BJ (cell line): Measurements from ENCODE around the gene FHL5. TPM values are rescaled to one million over a fixed set of nuclear protein-coding genes. Genes with fewer than 3 reads are reported as not detected.

Experiments
- CTCF ChIA-PET: fragments of 350-600 bp; formaldehyde crosslinking; extraction: SDS; loops from one replicate; lab custom pipeline; 2021; ENCODE audit warnings: antibody characterized with exemption, inconsistent platforms; lab: Yijun Ruan, JAX
- POLR2A ChIA-PET: fragments of 300-600 bp; sonication (Branson Sonifier 250); formaldehyde crosslinking; extraction: SDS; loops from one replicate; lab custom pipeline; 2021; ENCODE audit warnings: antibody characterized with exemption; lab: Charles Lee
- DNase-seq: peaks from one replicate; pipeline ENCODE4 v3.0.0-alpha.2; 2011; ENCODE audit warnings: low read depth
- H3K27me3 ChIP-seq: 2 replicates; pipeline ENCODE4 v1.6.0; 2011; ENCODE audit warnings: low read length; ENCODE audit not compliant: control insufficient read depth, insufficient read depth
- H3K36me3 ChIP-seq: 2 replicates; pipeline ENCODE4 v1.5.1; 2011; ENCODE audit warnings: low read length; ENCODE audit not compliant: control insufficient read depth, insufficient read depth
- H3K4me3 ChIP-seq: 2 replicates; pipeline ENCODE4 v1.5.1; 2011; ENCODE audit warnings: low read depth, mild to moderate bottlenecking, control low read depth, low read length
- CTCF ChIP-seq: IDR thresholded peaks from 2 replicates; pipeline ENCODE4 v1.5.1; 2011; ENCODE audit warnings: low read depth, mild to moderate bottlenecking, control low read depth, inconsistent platforms, low read length, moderate library complexity; ENCODE audit not compliant: insufficient read depth
- polyA plus RNA-seq: library from polyadenylated mRNA; depleted of rRNA; stranded (reverse); fragments of >200 nt; gene quantifications from 2 replicates; pipeline ENCODE4 v1.2.3, GENCODE V29; 2011

The FHL5 gene
- polyA plus RNA-seq, 1 experiment, result not detected

DNA sequence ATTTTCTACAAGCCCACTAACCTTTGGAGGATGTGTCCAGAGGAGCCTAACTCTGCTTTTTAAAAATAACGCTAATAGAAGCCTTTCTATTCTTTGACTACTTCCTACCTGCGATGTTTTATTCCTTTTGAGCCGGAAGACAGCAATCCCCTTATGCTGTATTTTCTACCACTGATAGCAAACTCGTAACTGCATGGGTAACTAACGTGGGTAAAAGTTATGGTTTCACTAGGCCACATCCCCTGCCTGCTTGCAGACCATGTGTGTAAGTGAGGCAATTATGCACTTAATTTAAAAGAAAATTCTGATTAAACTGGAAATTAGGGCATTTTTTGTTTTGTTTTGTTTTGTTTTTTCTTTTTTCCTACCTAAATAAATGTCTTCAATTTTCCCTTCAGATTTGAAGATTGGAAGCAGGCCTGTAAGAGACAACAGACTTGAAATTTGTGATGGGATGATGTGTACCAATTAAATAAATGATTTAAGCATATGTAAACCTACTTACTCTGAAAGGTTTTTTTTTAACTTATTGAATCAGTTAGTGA, 40.4 kb upstream of the FHL5 start:
- ChIA-PET CTCF (no interaction called here), POLR2A (interaction anchor here (0.6 kb wide), 1 partner anchor 356 kb away, joined by 4 read pairs; no protein-coding TSS in a partner anchor)
- H3K36me3 ChIP-seq, result peaks cover 2% of the 10 kb centered on the region
- H3K27me3 ChIP-seq, result no peaks in the 10 kb centered on the region
- DNase-seq, result peak; percentile 2
- H3K4me3 ChIP-seq, result peak overlapping the region; percentile 88
- no peak for TF ChIP-seq CTCF

GRCh38 chr6:96528193-96528592, 34.7 kb upstream of the FHL5 start:
- DNase-seq, result no peak
- POLR2A ChIA-PET, result no interaction called here
- H3K36me3 ChIP-seq, result peaks cover 10% of the 10 kb centered on the region
- no peak overlapping the region for H3K4me3 ChIP-seq
- H3K27me3 ChIP-seq, result no peaks in the 10 kb centered on the region
- CTCF ChIA-PET, result no interaction called here
- no peak for TF ChIP-seq CTCF

GRCh38 chr6:96532399-96532798, 30.5 kb upstream of the FHL5 start:
- TF ChIP-seq CTCF, result no peak
- no peaks in the 10 kb centered on the region for H3K27me3 ChIP-seq
- CTCF ChIA-PET, result no interaction called here
- peaks cover 8% of the 10 kb centered on the region for H3K36me3 ChIP-seq
- H3K4me3 ChIP-seq, result no peak overlapping the region
- POLR2A ChIA-PET, result no interaction called here
- DNase-seq, result no peak

DNA sequence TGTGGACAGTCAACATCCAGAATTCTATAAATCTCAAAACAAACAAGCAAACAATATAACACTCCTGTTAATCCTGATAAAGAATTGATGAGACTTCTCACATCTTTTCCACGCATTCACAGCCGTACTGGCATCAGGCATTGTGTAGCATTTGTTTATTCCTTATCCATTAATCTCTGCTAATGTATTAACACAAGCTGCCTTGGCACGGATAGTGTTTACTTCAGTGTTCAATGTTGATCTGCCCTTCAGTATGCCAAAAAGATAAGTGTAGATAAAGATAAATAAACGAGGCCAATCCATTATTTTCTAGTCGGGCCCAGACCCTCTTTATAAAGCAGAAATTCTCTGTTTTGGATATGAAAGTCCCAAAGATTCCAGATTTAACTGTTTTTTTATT, 25.2 kb upstream of the FHL5 start:
- no peak overlapping the region for H3K4me3 ChIP-seq
- H3K36me3 ChIP-seq, result peaks cover 5% of the 10 kb centered on the region
- H3K27me3 ChIP-seq, result no peaks in the 10 kb centered on the region
- no peak for TF ChIP-seq CTCF
- ChIA-PET POLR2A (no interaction called here), CTCF (interaction anchor here (0.6 to 1.2 kb wide), 2 partner anchors 14 to 1070 kb away, joined by 3 read pairs; no protein-coding TSS in a partner anchor)
- DNase-seq, result no peak

GRCh38 chr6:96542702-96543101, 20.2 kb upstream of the FHL5 start:
- POLR2A ChIA-PET, result no interaction called here
- Histone ChIP-seq H3K4me3 (no peak overlapping the region), H3K27me3 (no peaks in the 10 kb centered on the region), H3K36me3 (peaks cover 5% of the 10 kb centered on the region)
- DNase-seq, result no peak
- TF ChIP-seq CTCF, result peak; percentile 35
- CTCF ChIA-PET, result no interaction called here
